Activated CD4-positive, alpha-beta T cell treated with anti-CD3 and anti-CD28 coated beads for 36 hours (primary cell): Measurements from ENCODE around the gene ALG12. TPM values are rescaled to one million over a fixed set of nuclear protein-coding genes. Genes with fewer than 3 reads are reported as not detected.

Experiments used
- ATAC-seq: fragments of 200-7000 bp; cut with Tn5 transposase; one replicate; pipeline ENCODE4 v1.10.0; 2021; ENCODE audit warnings: mild to moderate bottlenecking, moderate library complexity
- CTCF ChIA-PET: fragments of 350-600 bp; sonication (Branson Sonifier 250); formaldehyde crosslinking; loops from one replicate; lab custom pipeline; 2021; ENCODE audit warnings: antibody characterized with exemption; lab: Charles Lee
- POLR2A ChIA-PET: fragments of 350-600 bp; sonication (Branson Sonifier 250); formaldehyde crosslinking; loops from one replicate; lab custom pipeline; 2021; ENCODE audit warnings: antibody characterized with exemption, inconsistent platforms; lab: Charles Lee
- DNase-seq: peaks from one replicate; pipeline ENCODE4 v3.0.0-alpha.2; 2020
- H3K27ac Mint-ChIP-seq: one replicate; pipeline ENCODE4 v1.8.0; 2021; ENCODE audit warnings: mixed read lengths
- H3K27me3 Mint-ChIP-seq: one replicate; pipeline ENCODE4 v1.8.0; 2021; ENCODE audit warnings: mixed read lengths
- H3K36me3 Mint-ChIP-seq: one replicate; pipeline ENCODE4 v1.8.0; 2021; ENCODE audit warnings: low read depth, mixed read lengths
- H3K4me1 Mint-ChIP-seq: one replicate; pipeline ENCODE4 v1.8.0; 2021; ENCODE audit warnings: mixed read lengths
- H3K4me3 Mint-ChIP-seq: one replicate; pipeline ENCODE4 v1.8.0; 2021; ENCODE audit warnings: mild to moderate bottlenecking, moderate library complexity, mixed read lengths
- H3K9me3 Mint-ChIP-seq: one replicate; pipeline ENCODE4 v1.8.0; 2021; ENCODE audit warnings: low read depth, mixed read lengths
- intact Hi-C, 2 experiments: fragments of 100-400 bp; cut with DNase I in 1 of 2; cut with micrococcal nuclease in 1 of 2; formaldehyde crosslinking; loops; one replicate each; pipeline versions ENCODE4 v1.14.2 to v1.15.1; 2022 to 2024; cut with DNase I, micrococcal nuclease
- total RNA-seq, 2 experiments: library from RNA; stranded (reverse); gene quantifications; one replicate each; pipeline ENCODE4 v1.2.3, GENCODE V29; 2021

ALG12 gene
- total RNA-seq, 2 experiments from 2014 or later: 13.6 to 13.7 TPM

DNA sequence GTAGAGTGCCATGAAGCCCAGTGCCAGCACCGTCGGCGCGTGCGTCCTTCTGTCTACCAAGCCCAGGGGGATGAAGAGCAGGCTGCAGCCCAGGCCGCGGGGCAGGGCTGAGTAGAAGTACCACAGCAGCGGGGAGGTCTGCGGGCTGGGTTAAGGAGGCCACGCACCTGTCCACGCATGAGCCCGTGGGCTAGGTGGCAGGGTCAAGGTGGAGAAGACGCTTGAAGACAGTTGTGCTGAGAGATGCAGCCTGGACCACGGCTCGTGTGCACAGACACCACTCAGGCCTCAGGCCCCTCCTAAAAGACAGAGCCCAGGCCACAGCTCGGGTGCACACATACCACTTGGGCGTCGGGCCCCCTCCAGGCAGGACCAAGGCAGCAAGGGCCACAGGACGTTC, 10.4 kb downstream of the ALG12 start:
- POLR2A ChIA-PET: no interaction called here
- intact Hi-C loops: no loop called here
- CTCF ChIA-PET: no interaction called here
- H3K4me3 Mint-ChIP-seq: no peak overlapping the region
- H3K27me3 Mint-ChIP-seq: no peaks in the 10 kb centered on the region
- no peaks in the 10 kb centered on the region for H3K9me3 Mint-ChIP-seq
- no peaks in the 10 kb centered on the region for H3K4me1 Mint-ChIP-seq
- ATAC-seq (no peak), DNase-seq (no peak)
- peaks cover 21% of the 10 kb centered on the region for H3K36me3 Mint-ChIP-seq
- H3K27ac Mint-ChIP-seq: no peak overlapping the region

DNA sequence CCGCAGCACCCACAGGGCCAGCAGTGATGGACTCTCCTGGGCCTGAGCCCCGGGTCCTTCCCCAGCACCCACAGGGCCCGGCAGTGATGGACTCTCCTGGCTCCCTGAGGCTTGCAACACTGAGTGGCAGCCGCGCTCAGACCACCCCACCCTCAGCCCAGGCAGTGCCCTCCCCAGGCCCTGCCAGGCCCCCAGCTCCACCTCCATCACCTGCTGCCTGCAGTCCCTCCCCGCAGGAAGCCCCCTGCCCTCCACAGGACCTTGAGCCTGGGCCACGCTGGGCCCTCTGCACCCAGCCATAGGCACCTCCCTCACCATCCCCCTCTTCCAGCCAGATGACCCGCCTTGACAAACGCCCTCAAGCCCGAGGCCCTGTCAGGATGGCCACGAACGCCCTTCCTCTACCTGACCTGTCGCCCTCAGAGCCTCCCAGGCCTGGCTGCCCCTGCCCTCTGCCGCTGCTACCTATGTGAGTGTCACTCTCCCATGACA, 11.4 kb downstream of the ALG12 start:
- no peak for DNase-seq
- no peak for ATAC-seq

DNA sequence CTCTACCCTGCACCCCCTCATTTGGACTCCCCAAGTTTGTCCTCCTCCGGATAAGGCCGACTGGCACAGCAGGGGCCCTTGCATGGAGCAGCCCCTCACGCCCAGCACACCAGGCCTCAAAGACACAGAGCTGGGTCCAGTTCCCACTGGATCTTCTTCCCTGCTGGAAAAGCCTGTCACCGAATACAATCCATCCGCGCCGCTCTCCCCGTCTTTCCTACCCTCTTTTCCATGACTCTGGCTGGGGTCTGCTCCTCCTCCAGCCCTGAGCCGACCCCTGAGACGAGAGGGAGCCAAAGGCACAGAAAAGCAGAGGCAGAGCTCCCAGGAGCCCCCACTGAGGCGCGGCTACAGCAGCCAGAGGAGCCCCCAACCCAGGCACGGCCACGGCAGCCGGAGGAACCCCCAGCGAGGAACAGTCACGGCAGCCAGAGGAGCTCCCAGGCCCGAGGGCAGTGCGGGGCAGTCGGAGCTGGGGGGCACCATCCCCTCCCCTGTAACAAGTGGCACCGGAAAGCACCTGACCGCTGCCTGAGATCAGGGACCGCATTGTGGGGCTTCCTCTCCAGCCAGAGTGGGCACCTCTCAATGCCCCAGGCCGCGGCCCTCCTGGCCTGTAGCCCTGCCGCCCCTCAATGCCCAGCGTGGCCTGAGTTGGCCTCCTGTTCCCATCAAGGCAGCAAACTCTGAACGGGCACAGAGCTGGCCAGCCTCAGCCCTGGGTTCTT, 12.0 kb downstream of the ALG12 start:
- ChIA-PET CTCF (no interaction called here), POLR2A (interaction anchor here (0.6 kb wide), 1 partner anchor 149 kb away, joined by 3 read pairs; no protein-coding TSS in a partner anchor)
- Mint-ChIP-seq H3K36me3 (peaks cover 31% of the 10 kb centered on the region), H3K9me3 (no peaks in the 10 kb centered on the region), H3K27ac (no peak overlapping the region), H3K4me1 (no peaks in the 10 kb centered on the region), H3K4me3 (no peak overlapping the region), H3K27me3 (no peaks in the 10 kb centered on the region)
- DNase-seq (no peak), ATAC-seq (no peak)
- intact Hi-C loops: no loop called here

More for the DNA sequence above, 11.4 kb downstream of the ALG12 start:
- Mint-ChIP-seq H3K9me3 (no peaks in the 10 kb centered on the region), H3K36me3 (peaks cover 25% of the 10 kb centered on the region), H3K27ac (no peak overlapping the region), H3K4me1 (no peaks in the 10 kb centered on the region), H3K4me3 (no peak overlapping the region), H3K27me3 (no peaks in the 10 kb centered on the region)
- POLR2A ChIA-PET: no interaction called here
- CTCF ChIA-PET: no interaction called here
- intact Hi-C loops: no loop called here

DNA sequence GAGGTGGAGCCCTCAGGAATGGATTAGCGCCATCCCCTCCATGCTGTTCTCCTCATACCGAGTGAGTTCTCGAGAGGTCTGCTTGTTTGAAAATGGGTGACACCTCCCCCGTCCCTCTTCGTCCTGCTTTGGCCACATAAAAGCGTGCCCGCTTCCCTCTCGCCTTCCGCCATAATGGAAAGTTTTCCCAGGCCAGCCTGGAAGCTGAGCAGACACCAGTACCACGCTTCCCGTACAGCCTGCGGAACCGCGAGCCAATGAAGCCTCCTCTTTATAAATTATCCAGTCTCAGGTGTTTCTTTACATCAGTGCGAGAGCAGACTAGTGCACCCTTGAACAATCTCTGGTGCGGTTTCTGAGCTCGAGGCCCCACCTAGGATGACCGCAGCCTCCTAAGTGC, 12.8 kb downstream of the ALG12 start:
- intact Hi-C loops: no loop called here
- Mint-ChIP-seq H3K4me1 (no peaks in the 10 kb centered on the region), H3K36me3 (peaks cover 37% of the 10 kb centered on the region), H3K27me3 (no peaks in the 10 kb centered on the region), H3K4me3 (no peak overlapping the region), H3K27ac (no peak overlapping the region), H3K9me3 (no peaks in the 10 kb centered on the region)
- POLR2A ChIA-PET: interaction anchor here (0.6 kb wide), 1 partner anchor 149 kb away, joined by 3 read pairs; no protein-coding TSS in a partner anchor
- ATAC-seq: no peak
- DNase-seq: no peak
- CTCF ChIA-PET: no interaction called here

DNA sequence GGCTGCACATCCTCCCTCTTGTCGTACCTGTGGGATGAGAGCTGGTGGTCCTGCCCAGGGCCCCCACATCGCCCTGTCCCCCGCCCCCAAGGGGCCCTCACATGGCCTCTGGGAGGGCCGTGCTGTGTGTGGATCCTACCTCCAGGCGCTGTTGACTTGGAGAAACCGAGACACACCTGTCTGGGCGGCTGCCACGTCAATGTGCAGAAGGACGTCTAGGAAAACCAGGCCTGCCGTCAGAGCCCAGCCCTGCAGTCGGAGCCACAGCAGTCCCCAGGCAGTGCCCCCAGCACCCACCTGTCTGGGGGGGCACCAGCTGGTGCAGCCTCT, 14.2 kb downstream of the ALG12 start:
- Mint-ChIP-seq H3K9me3 (no peaks in the 10 kb centered on the region), H3K4me1 (no peaks in the 10 kb centered on the region), H3K27ac (no peak overlapping the region), H3K27me3 (no peaks in the 10 kb centered on the region), H3K4me3 (no peak overlapping the region), H3K36me3 (peaks cover 38% of the 10 kb centered on the region)
- intact Hi-C loops: no loop called here
- DNase-seq: no peak
- ChIA-PET CTCF (interaction anchor here (0.7 to 0.8 kb wide), 2 partner anchors 9 to 286 kb away, joined by 3 read pairs; no protein-coding TSS in a partner anchor), POLR2A (no interaction called here)
- ATAC-seq: no peak

DNA sequence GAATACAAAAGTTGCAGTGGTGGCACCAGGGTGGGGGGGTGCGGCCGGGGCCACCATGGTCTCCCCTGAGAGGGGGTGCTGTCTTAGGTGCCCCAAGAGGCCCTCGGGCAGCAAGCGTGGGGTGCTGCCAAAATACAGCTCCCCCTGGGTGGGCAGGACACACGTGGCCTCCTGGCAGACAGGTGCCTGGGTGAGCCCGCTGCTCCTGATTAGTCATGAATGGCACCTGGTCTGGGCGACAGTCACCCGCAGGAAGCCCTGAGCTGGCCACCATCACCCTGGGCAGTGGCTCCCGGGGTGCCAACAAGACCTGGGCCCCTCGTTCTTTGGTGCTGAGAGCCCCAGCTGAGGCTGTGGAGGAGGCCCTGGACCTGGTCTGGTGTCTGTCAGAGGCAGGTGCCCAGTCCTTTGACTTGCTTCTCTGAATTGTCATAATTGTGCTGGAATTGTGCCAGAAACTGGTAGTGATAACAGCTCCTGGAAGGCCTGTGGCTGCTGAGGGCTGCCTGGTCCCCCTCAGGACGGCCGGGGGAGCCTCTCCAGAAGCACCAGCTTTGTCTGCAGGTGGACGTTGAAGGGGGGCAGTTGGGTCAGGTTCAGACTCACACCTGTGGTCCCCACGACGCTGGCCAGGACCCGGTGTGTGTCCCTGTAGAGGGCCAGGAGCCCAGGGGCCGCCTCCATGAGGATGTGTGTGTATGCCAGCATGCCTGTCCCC, 14.8 kb downstream of the ALG12 start:
- no peaks in the 10 kb centered on the region for H3K27me3 Mint-ChIP-seq

GRCh38 chr22:49901457-49901856, 16.8 kb downstream of the ALG12 start:
- Mint-ChIP-seq H3K27me3 (no peaks in the 10 kb centered on the region), H3K36me3 (peaks cover 30% of the 10 kb centered on the region), H3K27ac (no peak overlapping the region), H3K4me3 (no peak overlapping the region), H3K9me3 (no peaks in the 10 kb centered on the region), H3K4me1 (no peaks in the 10 kb centered on the region)
- intact Hi-C loops: no loop called here
- POLR2A ChIA-PET: no interaction called here
- ATAC-seq (no peak), DNase-seq (no peak)
- CTCF ChIA-PET: no interaction called here

More for the DNA sequence above, 14.8 kb downstream of the ALG12 start:
- Mint-ChIP-seq H3K36me3 (peaks cover 38% of the 10 kb centered on the region), H3K27ac (no peak overlapping the region), H3K9me3 (no peaks in the 10 kb centered on the region), H3K4me1 (no peaks in the 10 kb centered on the region), H3K4me3 (no peak overlapping the region)
- CTCF ChIA-PET: interaction anchor here (0.5 to 0.8 kb wide), 3 partner anchors 9 to 285 kb away, joined by 3 read pairs; no protein-coding TSS in a partner anchor
- ATAC-seq (no peak), DNase-seq (no peak)
- POLR2A ChIA-PET: interaction anchor here (0.5 to 0.6 kb wide), 2 partner anchors 33 to 82 kb away, joined by 3 read pairs; no protein-coding TSS in a partner anchor
- intact Hi-C loops: no loop called here

DNA sequence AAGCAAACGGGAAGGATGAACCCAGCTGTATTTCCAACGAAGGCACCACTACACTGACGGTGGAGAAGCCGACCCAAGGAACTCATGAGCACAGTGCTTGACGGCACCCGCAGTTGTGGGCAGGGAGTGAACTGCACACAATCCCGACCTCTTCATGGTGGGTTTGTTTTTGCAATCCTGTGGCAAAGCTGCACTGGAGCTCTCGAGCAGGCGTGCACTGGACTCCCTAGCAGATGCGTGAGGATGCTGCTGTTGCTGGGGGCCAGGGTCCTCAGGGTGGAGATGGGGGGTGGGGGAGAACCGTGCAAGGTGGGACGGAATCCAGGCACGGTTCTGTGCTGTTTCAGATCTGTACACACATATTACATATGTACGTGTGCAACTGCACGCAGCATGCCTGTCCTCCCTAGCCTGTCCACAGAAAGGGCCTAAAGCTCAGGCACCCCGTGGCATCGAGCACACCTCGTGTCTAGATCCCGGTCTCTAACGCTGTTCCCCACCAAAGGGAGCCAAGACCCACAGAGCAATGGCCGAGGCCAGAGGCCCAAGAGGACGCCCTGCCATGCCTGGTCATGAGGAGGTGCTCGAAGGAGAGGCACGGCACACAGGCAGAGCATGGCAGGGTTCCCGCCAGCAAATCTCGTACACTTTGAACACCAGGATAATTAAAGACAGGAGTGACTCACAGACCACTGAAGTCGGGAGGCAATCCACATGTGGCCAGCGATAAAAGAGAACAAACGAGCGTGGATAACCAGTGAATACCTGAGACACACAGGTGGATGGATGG, 17.6 kb downstream of the ALG12 start:
- ATAC-seq (no peak), DNase-seq (no peak)
- H3K36me3 Mint-ChIP-seq: peaks cover 30% of the 10 kb centered on the region
- no peaks in the 10 kb centered on the region for H3K9me3 Mint-ChIP-seq
- intact Hi-C loops: no loop called here
- ChIA-PET POLR2A (no interaction called here), CTCF (interaction anchor here (0.7 to 1.0 kb wide), 2 partner anchors 15 to 21 kb away, joined by 3 read pairs; no protein-coding TSS in a partner anchor)
- no peak overlapping the region for H3K4me3 Mint-ChIP-seq
- H3K27me3 Mint-ChIP-seq: no peaks in the 10 kb centered on the region
- no peaks in the 10 kb centered on the region for H3K4me1 Mint-ChIP-seq
- H3K27ac Mint-ChIP-seq: no peak overlapping the region

- H3K27ac Mint-ChIP-seq: no peak overlapping the region
- no peaks in the 10 kb centered on the region for H3K9me3 Mint-ChIP-seq
- H3K36me3 Mint-ChIP-seq: peaks cover 33% of the 10 kb centered on the region
- H3K4me3 Mint-ChIP-seq: no peak overlapping the region
- H3K27me3 Mint-ChIP-seq: no peaks in the 10 kb centered on the region
- H3K4me1 Mint-ChIP-seq: no peaks in the 10 kb centered on the region
- no peak for ATAC-seq
- CTCF ChIA-PET: interaction anchor here (0.7 to 1.0 kb wide), 4 partner anchors 16 to 44 kb away, joined by 3 read pairs; no protein-coding TSS in a partner anchor
- intact Hi-C loops: no loop called here
- no peak for DNase-seq
- POLR2A ChIA-PET: no interaction called here
Measured at GRCh38 chr22:49899530-49899929, 18.7 kb downstream of the ALG12 start.

- Mint-ChIP-seq H3K4me3 (no peak overlapping the region), H3K9me3 (no peaks in the 10 kb centered on the region), H3K27ac (no peak overlapping the region), H3K4me1 (no peaks in the 10 kb centered on the region), H3K36me3 (peaks cover 31% of the 10 kb centered on the region), H3K27me3 (no peaks in the 10 kb centered on the region)
- POLR2A ChIA-PET: no interaction called here
- ATAC-seq: no peak
- CTCF ChIA-PET: no interaction called here
- intact Hi-C loops: no loop called here
- no peak for DNase-seq
Measured at GRCh38 chr22:49897015-49897684, 21.1 kb downstream of the ALG12 start.

DNA sequence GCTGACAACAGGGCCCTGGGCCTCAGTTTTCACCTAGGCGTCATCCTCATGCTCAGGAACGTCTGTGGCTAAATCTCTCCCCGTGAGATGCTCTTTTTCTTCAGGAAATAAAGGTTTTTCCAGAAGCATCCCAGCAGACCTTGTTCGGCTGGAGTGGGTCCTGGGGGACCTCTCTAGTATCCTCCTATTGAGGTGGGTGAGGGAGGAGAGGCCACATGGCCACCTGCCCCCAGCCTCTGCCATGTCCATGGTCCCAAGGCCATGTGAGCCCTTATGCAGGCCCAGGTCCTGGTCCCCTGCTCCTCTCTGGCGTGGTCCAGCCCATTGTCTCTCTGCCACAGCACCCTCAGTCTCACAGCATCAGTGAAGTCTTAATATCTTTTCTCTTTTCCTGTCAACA, 22.0 kb downstream of the ALG12 start:
- Mint-ChIP-seq H3K27ac (no peak overlapping the region), H3K4me3 (no peak overlapping the region), H3K36me3 (peaks cover 29% of the 10 kb centered on the region), H3K4me1 (no peaks in the 10 kb centered on the region), H3K9me3 (no peaks in the 10 kb centered on the region), H3K27me3 (no peaks in the 10 kb centered on the region)
- ATAC-seq: no peak
- intact Hi-C loops: no loop called here
- DNase-seq: no peak
- POLR2A ChIA-PET: no interaction called here
- CTCF ChIA-PET: interaction anchor here (0.6 kb wide), 1 partner anchor 238 kb away, joined by 3 read pairs; no protein-coding TSS in a partner anchor
